HG02763 (cell line): ENCODE results near the gene ZDHHC18.
A peak's percentile ranks its signal among the peaks of the same experiment; 100 is the strongest.

ENCODE experiments used
- ATAC-seq: cut with Tn5 transposase; IDR thresholded peaks from one replicate; pipeline ENCODE4 v1.9.1; 2021; ENCODE audit warnings: mild to moderate bottlenecking, moderate library complexity; ENCODE audit not compliant: unreplicated experiment

The ZDHHC18 gene

DNA sequence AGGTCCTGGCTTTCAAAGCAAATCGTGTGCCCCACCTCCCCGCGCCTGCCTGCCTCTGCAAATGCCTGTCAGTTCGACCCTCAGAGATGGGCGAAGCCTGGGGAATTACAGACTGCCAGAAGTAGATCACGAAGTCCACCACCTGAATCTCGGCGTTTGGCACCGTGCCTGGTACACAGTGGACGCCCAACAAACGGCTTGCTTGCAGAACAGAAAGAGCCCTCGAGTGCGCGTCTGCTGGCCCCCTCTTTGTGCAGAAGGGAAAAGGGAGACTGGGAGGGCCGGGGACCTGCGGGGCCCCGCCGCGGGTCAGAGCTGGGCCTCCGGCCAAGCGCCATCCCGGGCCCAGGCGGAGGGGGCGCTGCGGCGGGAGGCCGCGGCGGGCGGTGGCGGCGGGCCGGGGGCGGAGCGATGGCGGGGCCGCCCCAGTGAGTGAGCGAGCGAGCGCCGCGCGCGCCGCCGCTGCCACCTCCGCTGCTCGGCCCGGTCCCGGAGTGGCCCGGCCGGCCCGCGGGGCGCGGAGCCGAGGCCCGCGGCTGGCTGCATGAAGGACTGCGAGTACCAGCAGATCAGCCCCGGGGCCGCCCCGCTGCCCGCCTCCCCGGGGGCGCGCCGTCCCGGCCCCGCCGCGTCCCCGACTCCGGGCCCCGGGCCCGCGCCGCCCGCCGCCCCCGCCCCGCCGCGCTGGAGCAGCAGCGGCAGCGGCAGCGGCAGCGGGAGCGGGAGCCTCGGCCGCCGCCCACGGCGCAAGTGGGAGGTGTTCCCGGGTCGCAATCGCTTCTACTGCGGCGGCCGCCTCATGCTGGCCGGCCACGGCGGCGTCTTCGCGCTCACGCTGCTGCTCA, at the start of gene ZDHHC18:
Gene ZDHHC18, plus strand, starts transcription at position 428 of the 845 bp plus-strand sequence. Its CDS starts 117 bp downstream, at position 545.
- peak; percentile 74 for ATAC-seq

GRCh38 chr1:26779098-26779668, 47.3 kb upstream of the ZDHHC18 start:
- ATAC-seq, result no peak

- no peak for ATAC-seq
Measured at GRCh38 chr1:26780344-26780957, 46.0 kb upstream of the ZDHHC18 start.

DNA sequence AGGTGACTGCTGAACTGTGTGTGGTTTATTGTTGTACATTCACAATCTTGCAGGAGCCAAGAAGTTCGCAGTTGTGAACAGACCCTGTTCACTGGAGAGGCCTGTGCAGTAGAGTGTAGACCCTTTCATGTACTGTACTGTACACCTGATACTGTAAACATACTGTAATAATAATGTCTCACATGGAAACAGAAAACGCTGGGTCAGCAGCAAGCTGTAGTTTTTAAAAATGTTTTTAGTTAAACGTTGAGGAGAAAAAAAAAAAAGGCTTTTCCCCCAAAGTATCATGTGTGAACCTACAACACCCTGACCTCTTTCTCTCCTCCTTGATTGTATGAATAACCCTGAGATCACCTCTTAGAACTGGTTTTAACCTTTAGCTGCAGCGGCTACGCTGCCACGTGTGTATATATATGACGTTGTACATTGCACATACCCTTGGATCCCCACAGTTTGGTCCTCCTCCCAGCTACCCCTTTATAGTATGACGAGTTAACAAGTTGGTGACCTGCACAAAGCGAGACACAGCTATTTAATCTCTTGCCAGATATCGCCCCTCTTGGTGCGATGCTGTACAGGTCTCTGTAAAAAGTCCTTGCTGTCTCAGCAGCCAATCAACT, 45.2 kb upstream of the ZDHHC18 start:
- no peak for ATAC-seq

DNA sequence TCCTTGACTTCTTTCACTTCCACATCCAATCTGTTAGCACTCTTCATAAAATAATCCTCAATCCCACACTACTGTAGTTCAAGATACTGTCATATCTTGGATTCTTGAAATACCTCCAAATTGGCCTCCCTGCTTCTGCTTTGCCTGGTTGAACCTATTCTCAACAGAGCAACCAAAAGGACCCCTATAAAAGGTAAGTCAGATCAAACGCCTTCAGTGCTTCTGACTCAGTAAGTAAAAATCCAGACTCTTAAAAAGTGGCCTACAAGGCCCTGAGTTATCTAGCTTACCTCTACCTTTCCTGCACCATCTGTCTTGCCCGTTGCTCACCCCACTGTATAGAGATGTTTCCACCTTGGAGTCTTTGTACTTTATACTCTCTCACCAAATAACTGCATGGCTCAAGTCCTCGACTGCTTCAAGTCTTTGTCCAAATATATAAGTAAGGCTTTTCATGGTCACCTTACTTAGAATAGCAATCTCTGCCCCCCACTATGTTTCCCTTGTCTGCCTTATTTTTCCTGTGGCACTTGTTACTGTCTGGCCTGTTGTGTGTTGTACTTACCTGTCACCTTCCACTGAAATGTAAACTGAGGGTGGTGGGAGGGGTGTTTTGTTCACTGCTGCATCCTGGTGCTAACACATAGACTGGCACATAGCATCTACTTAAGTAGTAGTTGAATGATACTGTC, 43.8 kb upstream of the ZDHHC18 start:
- ATAC-seq, result no peak

DNA sequence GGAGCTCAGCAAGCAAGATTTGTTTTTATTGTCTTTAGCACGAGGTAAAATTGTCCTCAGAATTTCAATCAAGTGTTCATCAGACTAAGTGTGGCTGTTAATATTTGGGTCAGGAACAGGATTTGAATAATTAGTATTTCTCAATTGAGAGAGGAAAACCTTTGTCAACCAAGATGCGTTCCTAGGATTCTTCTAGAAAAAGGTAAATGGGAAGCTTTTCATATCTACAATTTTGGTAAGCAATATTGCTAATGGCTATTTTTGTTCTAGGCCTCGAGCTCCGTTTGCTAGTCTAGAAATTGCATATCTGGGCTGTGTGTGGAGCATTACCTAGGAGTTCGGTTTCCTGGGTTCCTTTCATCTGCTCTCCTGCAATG, 42.9 kb upstream of the ZDHHC18 start:
- no peak for ATAC-seq

GRCh38 chr1:26784023-26784871, 42.2 kb upstream of the ZDHHC18 start:
- no peak for ATAC-seq

DNA sequence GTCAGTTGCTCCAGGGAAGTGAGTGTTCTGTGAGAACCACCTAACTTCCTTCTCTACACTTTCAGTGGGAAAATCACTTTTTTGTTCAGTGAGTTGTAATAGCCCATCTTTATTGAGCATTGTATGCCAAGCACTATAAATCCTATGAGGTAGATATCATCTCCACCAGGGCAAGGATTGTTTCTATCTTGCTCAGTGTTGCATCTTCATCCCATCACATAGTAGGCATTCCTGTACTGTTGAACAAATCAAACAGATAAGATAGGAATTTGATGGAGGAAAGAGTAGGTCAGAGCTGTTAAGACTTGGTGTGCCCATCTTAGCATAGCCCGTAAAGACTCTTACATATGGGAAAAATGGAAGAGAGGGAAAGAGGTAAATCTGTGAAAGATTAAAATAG, 41.6 kb upstream of the ZDHHC18 start:
- ATAC-seq, result no peak

- ATAC-seq, result no peak
Measured at GRCh38 chr1:26785611-26786436, 40.7 kb upstream of the ZDHHC18 start.

- ATAC-seq, result no peak
Measured at GRCh38 chr1:26786437-26787380, 39.8 kb upstream of the ZDHHC18 start.

DNA sequence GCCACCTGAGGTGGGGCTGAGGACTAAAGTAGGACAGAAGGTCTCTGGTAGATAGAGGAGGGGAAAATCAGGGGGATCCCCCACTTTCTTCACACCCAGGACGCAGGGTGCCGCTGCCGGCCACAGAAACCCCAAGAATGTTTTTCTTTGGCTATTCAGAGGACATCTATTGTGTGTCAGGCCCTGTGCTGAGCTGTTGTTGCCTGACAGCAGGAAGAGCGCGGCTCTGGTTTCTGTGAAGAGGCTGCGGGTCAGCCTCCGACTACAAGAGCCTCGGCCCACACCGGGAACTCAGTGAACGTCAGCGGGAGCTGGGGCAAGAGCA, 39.1 kb upstream of the ZDHHC18 start:
- peak; percentile 30 for ATAC-seq

DNA sequence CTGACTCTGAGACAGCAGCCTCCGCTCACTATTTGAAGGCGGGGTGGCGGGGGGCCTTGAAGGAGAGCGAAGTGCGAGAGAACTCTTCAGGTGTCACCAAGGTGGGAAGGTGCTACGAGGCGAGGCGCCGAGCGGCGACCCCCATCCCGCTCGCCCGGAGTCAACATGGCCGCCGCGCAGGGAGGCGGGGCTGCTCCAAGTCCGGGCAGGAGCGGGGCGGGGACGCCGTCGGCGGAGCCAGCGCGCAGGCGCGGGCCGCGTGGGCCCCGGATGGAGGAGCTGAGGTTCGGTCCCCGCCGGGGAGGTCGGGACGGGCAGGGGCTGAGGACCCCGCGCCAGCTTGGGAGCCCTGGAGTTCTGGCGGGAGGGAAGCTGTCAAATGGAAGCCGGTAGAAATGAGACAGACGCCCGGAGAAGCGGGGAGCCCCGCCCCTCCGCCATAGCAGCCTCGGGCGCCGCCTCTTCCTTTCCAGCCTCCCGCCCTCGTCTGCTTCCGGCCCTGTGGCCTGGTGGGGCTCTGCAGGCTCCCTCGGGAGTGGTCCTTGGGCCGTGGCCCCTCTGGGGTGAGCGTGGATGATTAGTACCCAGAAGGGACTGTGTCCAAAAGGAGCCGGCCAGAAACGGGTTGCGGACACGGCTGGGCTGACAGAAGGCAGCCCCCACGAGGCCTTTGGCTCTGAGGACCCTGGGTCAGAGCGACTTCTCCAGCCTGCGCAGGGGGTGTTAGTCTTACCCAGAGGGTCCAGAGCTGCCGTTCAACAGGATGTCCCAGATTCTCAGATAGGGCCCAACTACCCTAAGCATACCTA, 38.6 kb upstream of the ZDHHC18 start, which contains the start of gene PIGV:
Gene PIGV, plus strand, starts transcription at position 245 of the 809 bp plus-strand sequence. CDS start 2,866 bp downstream, outside the sequence.
- ATAC-seq, result peak; percentile 67

GRCh38 chr1:26788515-26788785, 38.0 kb upstream of the ZDHHC18 start:
- ATAC-seq, result no peak

DNA sequence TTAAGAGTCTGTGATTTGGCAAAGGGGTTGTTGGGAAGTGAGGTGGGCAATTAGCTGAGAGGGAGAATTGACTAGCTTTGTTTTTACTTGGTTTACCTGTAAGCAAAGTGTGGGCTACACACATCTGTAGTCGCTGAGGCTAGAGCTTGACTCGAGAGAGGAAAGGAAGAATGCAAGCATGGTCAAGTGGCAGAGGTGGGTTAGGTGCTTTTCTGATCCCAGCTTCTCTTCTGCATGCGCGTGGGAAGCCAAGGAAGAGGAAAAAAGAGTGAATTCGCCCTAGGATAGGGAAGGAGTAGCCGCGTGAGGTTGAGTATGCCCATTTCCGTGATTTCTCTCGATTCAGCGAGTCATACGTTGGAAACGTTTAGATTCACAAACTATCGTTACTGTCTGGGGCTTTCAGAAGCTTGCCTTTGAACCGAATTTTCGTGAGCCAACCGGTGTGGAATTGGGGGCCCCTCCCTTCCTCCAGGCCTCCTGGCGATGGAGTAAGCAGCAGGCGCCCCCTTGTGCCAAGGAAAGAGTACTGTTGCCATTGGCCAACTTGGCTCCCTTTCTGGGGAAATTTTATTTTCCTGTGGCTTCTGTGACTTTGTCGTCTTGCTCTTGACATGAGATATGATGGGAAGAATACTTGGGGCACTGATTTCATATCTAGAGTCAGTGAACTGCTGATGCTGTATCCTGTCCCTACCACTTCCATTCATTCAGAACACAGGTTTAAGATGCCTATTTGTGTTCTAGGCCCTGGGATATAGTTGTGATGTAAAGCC, 37.5 kb upstream of the ZDHHC18 start:
- peak; percentile 23 for ATAC-seq

DNA sequence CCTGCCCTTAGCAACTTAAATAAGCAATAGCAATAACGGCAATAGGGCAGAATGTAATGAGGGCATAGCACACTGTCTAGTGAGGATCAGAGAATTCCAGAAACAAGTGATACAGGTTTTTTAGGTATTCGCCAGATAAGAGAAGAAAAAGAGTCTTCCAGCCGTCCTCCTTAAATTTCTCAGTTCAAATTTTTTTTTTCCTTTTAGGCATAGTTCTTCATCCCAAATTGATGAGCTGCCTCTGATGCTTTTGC, 36.9 kb upstream of the ZDHHC18 start:
- no peak for ATAC-seq

- no peak for ATAC-seq
Measured at GRCh38 chr1:26789931-26790330, 36.6 kb upstream of the ZDHHC18 start.

DNA sequence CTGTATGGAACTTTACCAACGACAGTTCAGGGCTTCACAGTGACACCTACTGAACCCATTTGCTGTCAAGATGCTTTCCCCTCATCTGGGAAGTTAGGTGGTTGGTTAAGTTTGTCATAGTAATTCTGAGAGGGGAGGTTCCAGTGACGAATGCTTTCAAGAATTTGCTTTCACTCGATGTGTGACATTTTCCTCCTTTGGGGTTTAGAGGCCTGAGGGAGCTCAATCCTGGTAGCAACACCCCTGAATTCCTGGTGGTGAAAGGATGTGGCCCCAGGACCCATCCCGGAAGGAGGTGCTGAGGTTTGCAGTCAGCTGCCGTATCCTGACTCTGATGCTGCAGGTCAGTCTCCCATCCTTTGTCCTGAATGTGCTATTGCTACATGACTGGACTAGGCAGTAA, 35.9 kb upstream of the ZDHHC18 start:
- no peak for ATAC-seq
